Esophagus squamous epithelium (tissue), 4 donors: ENCODE measurements around the gene ATF2.

ENCODE experiments used
- POLR2A ChIP-seq, 4 donors: fragments of 450-650 bp; IDR thresholded peaks; one replicate each; pipeline ENCODE4 v1.6.1; 2017; ENCODE audit warnings: antibody characterized with exemption in 4 of 4, mild to moderate bottlenecking in 4 of 4, moderate library complexity in 3 of 4
- TF ChIP-seq, protein P1 (sequence below), 6 experiments: fragments of 450-650 bp in 4 of 6; fragments of 200-600 bp in 2 of 6; sonication (generic) in 2 of 6; IDR thresholded peaks; one replicate each; pipeline ENCODE4 v1.5.1; 2016 to 2019; ENCODE audit warnings: antibody characterized with exemption in 6 of 6, mild to moderate bottlenecking in 4 of 6, moderate library complexity in 4 of 6

DNA sequence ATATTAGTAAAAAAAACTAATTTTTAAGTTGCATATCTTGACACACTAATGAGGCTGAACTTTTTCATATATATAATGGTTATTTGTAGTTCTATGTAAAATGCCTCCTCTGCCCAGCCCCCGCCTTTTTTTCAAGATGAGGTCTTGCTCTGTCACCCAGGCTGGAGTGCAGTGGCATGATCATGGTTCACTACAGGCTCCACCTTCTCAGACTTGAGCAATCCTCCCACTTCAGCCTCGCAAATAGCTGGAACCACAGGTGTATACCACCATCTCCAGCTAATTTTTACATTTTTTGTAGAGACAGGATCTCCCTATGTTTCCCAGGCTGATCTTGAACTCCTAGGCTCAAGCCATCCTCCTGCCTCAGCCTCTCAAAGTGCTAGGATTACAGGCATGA, 24.3 kb downstream of the ATF2 start:
- TF ChIP-seq, protein P1, sequence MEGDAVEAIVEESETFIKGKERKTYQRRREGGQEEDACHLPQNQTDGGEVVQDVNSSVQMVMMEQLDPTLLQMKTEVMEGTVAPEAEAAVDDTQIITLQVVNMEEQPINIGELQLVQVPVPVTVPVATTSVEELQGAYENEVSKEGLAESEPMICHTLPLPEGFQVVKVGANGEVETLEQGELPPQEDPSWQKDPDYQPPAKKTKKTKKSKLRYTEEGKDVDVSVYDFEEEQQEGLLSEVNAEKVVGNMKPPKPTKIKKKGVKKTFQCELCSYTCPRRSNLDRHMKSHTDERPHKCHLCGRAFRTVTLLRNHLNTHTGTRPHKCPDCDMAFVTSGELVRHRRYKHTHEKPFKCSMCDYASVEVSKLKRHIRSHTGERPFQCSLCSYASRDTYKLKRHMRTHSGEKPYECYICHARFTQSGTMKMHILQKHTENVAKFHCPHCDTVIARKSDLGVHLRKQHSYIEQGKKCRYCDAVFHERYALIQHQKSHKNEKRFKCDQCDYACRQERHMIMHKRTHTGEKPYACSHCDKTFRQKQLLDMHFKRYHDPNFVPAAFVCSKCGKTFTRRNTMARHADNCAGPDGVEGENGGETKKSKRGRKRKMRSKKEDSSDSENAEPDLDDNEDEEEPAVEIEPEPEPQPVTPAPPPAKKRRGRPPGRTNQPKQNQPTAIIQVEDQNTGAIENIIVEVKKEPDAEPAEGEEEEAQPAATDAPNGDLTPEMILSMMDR (IDR thresholded peaks at IDR 0.05): no peak
- no peak for TF ChIP-seq POLR2A (IDR thresholded peaks at IDR 0.05)
